HEK293T (cell line): ENCODE measurements around the gene TIGD4.

Experiments
- CTCF ChIA-PET: fragments of 350-600 bp; formaldehyde crosslinking; extraction: SDS; loops from one replicate; lab custom pipeline; 2021; ENCODE audit warnings: antibody characterized with exemption, inconsistent platforms; lab: Yijun Ruan, JAX
- POLR2A ChIA-PET: fragments of 350-600 bp; formaldehyde crosslinking; extraction: SDS; loops from one replicate; lab custom pipeline; 2020; ENCODE audit warnings: antibody characterized with exemption, inconsistent platforms; lab: Yijun Ruan, JAX
- DNase-seq: peaks from one replicate; pipeline ENCODE4 v3.0.0; 2012; ENCODE audit warnings: mixed read lengths; ENCODE audit errors: extremely low spot score
- ARNT ChIP-seq: fragments of 450-650 bp; IDR thresholded peaks from 2 replicates; pipeline ENCODE4 v1.6.1; 2017; ENCODE audit warnings: mild to moderate bottlenecking
- BHLHE40 ChIP-seq: fragments of 450-650 bp; IDR thresholded peaks from 2 replicates; pipeline ENCODE4 v1.6.1; 2016; ENCODE audit warnings: mild to moderate bottlenecking, moderate library complexity, borderline replicate concordance
- CTBP1 ChIP-seq: fragments of 450-650 bp; IDR thresholded peaks from 2 replicates; pipeline ENCODE4 v1.6.1; 2016; ENCODE audit warnings: borderline replicate concordance
- ELF4 ChIP-seq: fragments of 450-650 bp; IDR thresholded peaks from 2 replicates; pipeline ENCODE4 v1.6.1; 2017; ENCODE audit warnings: antibody characterized with exemption
- FOXA1 ChIP-seq: fragments of 450-650 bp; IDR thresholded peaks from 2 replicates; pipeline ENCODE4 v1.6.1; 2016; ENCODE audit warnings: mild to moderate bottlenecking
- FOXK2 ChIP-seq: fragments of 450-650 bp; IDR thresholded peaks from 2 replicates; pipeline ENCODE4 v1.6.1; 2016; ENCODE audit warnings: mild to moderate bottlenecking
- FOXM1 ChIP-seq: fragments of 450-650 bp; IDR thresholded peaks from 2 replicates; pipeline ENCODE4 v1.6.1; 2017; ENCODE audit warnings: mild to moderate bottlenecking, borderline replicate concordance
- HDGF ChIP-seq: fragments of 450-650 bp; IDR thresholded peaks from 2 replicates; pipeline ENCODE4 v1.6.1; 2017; ENCODE audit warnings: antibody characterized with exemption, borderline replicate concordance
- L3MBTL2 ChIP-seq: fragments of 450-650 bp; conservative IDR thresholded peaks from 2 replicates; pipeline ENCODE4 v1.6.1; 2016; ENCODE audit warnings: mild to moderate bottlenecking
- LEF1 ChIP-seq: fragments of 450-650 bp; IDR thresholded peaks from 2 replicates; pipeline ENCODE4 v1.6.1; 2017; ENCODE audit warnings: mild to moderate bottlenecking, borderline replicate concordance
- NFRKB ChIP-seq: fragments of 450-650 bp; IDR thresholded peaks from 2 replicates; pipeline ENCODE4 v1.6.1; 2016; ENCODE audit warnings: mild to moderate bottlenecking, moderate library complexity
- SP1 ChIP-seq: fragments of 450-650 bp; IDR thresholded peaks from 2 replicates; pipeline ENCODE4 v1.6.1; 2017
- SUZ12 ChIP-seq: fragments of 450-650 bp; IDR thresholded peaks from 2 replicates; pipeline ENCODE4 v1.6.1; 2016; ENCODE audit warnings: mild to moderate bottlenecking
- TARDBP ChIP-seq: fragments of 450-650 bp; IDR thresholded peaks from 2 replicates; pipeline ENCODE4 v1.6.1; 2016
- ZNF384 ChIP-seq: fragments of 450-650 bp; IDR thresholded peaks from 2 replicates; pipeline ENCODE4 v1.6.1; 2016
- TF ChIP-seq, protein P1 (sequence below): fragments of 450-650 bp; IDR thresholded peaks from 2 replicates; pipeline ENCODE4 v1.6.1; 2016

TIGD4 gene

DNA sequence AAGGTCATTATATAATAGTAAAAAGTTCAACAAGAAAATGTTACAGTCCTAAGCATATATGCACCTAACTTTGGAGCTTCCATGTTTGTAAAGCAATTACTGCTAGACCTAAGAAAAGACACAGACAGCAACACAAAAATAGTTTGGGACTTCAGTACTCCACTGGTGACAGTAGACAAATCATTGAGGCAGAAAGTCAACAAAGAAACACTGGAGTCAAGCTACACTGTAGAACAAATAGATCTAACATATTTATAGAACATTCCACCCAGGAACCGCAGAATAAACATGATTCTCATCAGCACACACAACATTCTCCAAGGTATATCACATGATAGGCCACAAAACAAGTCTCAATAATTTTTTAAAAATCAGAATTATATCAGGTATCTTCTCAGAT is 42.8 kb upstream of the TIGD4 start:
- TF ChIP-seq NFRKB (no peak), TARDBP (no peak), FOXA1 (no peak), ARNT (no peak), FOXM1 (no peak), HDGF (no peak), FOXK2 (no peak), SP1 (no peak), L3MBTL2 (no peak), SUZ12 (no peak), CTBP1 (no peak), LEF1 (no peak), BHLHE40 (no peak), ZNF384 (no peak), ELF4 (no peak)
- TF ChIP-seq, protein P1, sequence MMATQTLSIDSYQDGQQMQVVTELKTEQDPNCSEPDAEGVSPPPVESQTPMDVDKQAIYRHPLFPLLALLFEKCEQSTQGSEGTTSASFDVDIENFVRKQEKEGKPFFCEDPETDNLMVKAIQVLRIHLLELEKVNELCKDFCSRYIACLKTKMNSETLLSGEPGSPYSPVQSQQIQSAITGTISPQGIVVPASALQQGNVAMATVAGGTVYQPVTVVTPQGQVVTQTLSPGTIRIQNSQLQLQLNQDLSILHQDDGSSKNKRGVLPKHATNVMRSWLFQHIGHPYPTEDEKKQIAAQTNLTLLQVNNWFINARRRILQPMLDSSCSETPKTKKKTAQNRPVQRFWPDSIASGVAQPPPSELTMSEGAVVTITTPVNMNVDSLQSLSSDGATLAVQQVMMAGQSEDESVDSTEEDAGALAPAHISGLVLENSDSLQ, result no peak
- no peak for DNase-seq
- POLR2A ChIA-PET, result no interaction called here
- CTCF ChIA-PET, result no interaction called here

DNA sequence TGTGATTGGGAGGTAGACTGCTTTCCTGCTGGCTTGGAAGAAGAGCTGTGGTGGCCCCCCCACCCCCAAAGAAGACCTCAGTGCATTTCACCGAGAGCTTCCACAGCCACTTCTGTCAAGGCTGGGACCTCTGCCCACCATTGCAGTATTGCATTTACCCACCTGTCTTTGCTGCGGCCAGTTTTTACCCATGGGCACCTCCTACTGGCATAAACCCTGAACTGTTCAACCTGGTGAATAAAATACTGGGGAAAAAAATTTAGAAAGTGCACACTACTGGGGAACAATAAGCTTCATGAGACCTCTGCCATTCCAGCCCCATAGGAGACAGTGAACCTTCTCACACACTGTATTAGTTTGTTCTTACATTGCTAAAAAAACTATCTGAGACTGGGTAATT is 40.5 kb upstream of the TIGD4 start:
- ChIA-PET POLR2A (no interaction called here), CTCF (interaction anchor here (0.8 to 1.2 kb wide), 2 partner anchors 41 to 1297 kb away, joined by 3 read pairs; no protein-coding TSS in a partner anchor)
- DNase-seq, result no peak
- TF ChIP-seq ZNF384 (no peak), TARDBP (no peak), ARNT (no peak), ELF4 (no peak), FOXK2 (no peak), SP1 (no peak), LEF1 (no peak), SUZ12 (no peak), FOXA1 (no peak), HDGF (no peak), BHLHE40 (no peak), FOXM1 (no peak), NFRKB (no peak), L3MBTL2 (no peak), CTBP1 (no peak)
- TF ChIP-seq, protein P1, result no peak

DNA sequence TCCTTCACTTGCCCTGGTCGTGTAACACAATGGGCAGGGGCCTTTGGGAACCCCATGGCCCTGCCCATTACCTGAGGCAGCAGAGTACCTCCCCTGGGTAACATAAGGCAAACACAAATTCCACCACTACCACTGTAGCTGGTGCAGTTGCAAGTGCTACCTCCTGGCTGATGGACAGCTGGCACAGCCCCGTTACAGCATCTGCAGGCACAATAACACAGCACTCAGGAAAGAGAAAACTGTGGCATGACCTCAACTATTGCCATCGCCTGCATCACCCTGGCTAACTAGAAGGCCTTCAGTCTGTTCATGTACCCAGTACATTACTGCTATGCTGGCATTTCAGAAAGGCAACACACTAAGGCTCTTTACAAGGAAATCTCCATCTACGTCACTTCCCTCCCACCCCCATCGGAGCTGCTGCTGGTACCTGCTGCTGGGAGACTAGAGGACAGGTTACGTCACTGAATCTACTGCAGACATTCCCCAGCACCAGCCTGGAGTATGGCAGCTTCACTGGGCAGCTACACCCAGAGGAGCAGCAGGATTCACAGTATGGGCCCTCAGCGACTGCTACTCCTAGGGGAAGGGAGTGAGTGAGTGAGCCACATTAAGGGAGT is 39.6 kb upstream of the TIGD4 start:
- POLR2A ChIA-PET, result no interaction called here
- no peak for DNase-seq
- CTCF ChIA-PET, result interaction anchor here (0.8 kb wide), 1 partner anchor 1296 kb away, joined by 3 read pairs; no protein-coding TSS in a partner anchor
- TF ChIP-seq CTBP1, result no peak
- no peak for TF ChIP-seq L3MBTL2
- TF ChIP-seq ELF4, result no peak
- no peak for TF ChIP-seq HDGF
- TF ChIP-seq, protein P1, result no peak
- no peak for TF ChIP-seq FOXK2

DNA sequence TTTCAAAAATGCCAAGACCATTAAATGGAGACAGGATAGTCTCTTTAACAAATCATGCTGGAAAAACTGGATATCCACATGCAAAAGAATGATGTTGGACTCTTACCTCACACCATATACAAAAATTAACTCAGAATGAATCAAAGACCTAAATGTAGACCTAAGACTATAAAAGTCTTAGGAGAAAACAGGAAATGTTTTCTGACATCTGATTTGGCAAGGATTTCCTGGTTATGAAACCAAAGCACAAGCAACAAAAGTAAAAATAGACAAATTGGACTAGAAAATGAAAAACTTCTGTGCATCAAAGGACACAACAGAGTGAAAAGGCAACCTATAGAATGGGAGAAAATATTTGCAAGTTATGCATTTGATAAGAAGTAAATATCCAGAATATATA is 37.8 kb upstream of the TIGD4 start:
- TF ChIP-seq ZNF384 (no peak), SUZ12 (no peak), FOXK2 (no peak), SP1 (no peak), ELF4 (no peak), BHLHE40 (no peak), HDGF (no peak), CTBP1 (no peak), ARNT (no peak), L3MBTL2 (no peak), FOXM1 (no peak), FOXA1 (no peak), LEF1 (no peak), NFRKB (no peak), TARDBP (no peak)
- TF ChIP-seq, protein P1, result no peak
- ChIA-PET CTCF (no interaction called here), POLR2A (no interaction called here)
- no peak for DNase-seq

DNA sequence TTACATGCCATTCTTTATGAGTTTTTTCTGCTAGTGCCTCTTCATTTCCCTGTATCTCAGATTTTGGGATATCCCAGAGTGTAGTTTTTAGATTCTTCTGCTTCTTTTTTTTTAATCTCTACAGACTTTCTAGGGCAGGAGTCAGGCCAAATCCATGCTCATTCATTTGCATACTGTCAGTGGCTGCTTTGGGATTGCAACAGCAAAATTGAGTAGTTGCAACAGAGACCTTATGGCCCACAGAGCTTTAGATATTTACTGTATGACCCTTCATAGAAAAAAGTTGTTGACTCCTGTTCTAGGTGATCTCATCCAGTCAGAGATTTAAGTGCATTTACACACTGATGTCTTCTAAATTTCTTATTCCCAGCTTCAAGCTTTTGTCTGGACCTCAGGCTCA is 35.5 kb upstream of the TIGD4 start:
- TF ChIP-seq SP1 (no peak), CTBP1 (no peak), LEF1 (no peak), NFRKB (no peak), FOXK2 (no peak), BHLHE40 (no peak), ELF4 (no peak), ZNF384 (no peak)
- ChIA-PET POLR2A (no interaction called here), CTCF (no interaction called here)
- no peak for DNase-seq
